HepG2 (cell line): Measurements from ENCODE around the gene CAPN3. TPM values are rescaled to one million over a fixed set of nuclear protein-coding genes. Genes with fewer than 3 reads are reported as not detected.

Source experiments
- ATAC-seq: fragments of 200-7000 bp; cut with Tn5 transposase; 3 replicates; pipeline ENCODE4 v1.9.1; 2020; ENCODE audit warnings: mild to moderate bottlenecking, moderate library complexity
- BruUV-seq: library from RNA; stranded (reverse); fragments of 400-500 nt; replicated peaks from 2 replicates; lab custom pipeline; 2021; lab: Mats Ljungman, UMichigan
- CTCF ChIA-PET: fragments of 300-600 bp; formaldehyde crosslinking; extraction: SDS; loops from one replicate; lab custom pipeline; 2021; ENCODE audit warnings: low total read pairs, inconsistent platforms, low intra/inter-chr PET ratio; lab: Yijun Ruan, JAX
- POLR2A ChIA-PET: fragments of 350-600 bp; sonication (Branson Sonifier 250); formaldehyde crosslinking; loops from one replicate; lab custom pipeline; 2020; ENCODE audit warnings: antibody characterized with exemption, inconsistent platforms; lab: Yijun Ruan, JAX
- DNase-seq: peaks from one replicate; pipeline ENCODE4 v3.0.0-alpha.2; 2015; ENCODE audit warnings: low spot score
- FAIRE-seq: peaks from 3 replicates; lab custom pipeline; 2011; peaks lifted over from hg19 to GRCh38; lab: Jason Lieb, UNC
- H2AFZ ChIP-seq: one replicate; pipeline ENCODE4 v1.6.1; 2011; ENCODE audit warnings: low read length, inconsistent platforms
- H3K27ac ChIP-seq: fragments of 300-600 bp; 3 replicates; pipeline ENCODE4 v1.8.0; 2011; ENCODE audit warnings: mixed run types, mild to moderate bottlenecking, mixed read lengths, low read length, inconsistent platforms; ENCODE audit not compliant: insufficient read depth; ENCODE audit errors: extremely low read length
- H3K27me3 ChIP-seq, 2 experiments: fragments of 200-600 bp in 1 of 2; 2 replicates in 1 of 2; 3 replicates in 1 of 2; pipeline versions ENCODE4 v1.6.0 to v1.8.0; 2011; ENCODE audit warnings: low read length in 2 of 2, mild to moderate bottlenecking in 2 of 2, moderate library complexity in 2 of 2, inconsistent platforms in 1 of 2; ENCODE audit not compliant: insufficient read depth in 2 of 2, control insufficient read depth in 1 of 2
- H3K36me3 ChIP-seq, 2 experiments: fragments of 200-600 bp in 1 of 2; replicated peaks in 1 of 2; 2 replicates in 1 of 2; 3 replicates in 1 of 2; pipeline versions ENCODE4 v1.5.1 to v1.8.0; 2011; ENCODE audit warnings: low read length in 2 of 2, inconsistent platforms in 1 of 2; ENCODE audit not compliant: insufficient read depth in 2 of 2, control insufficient read depth in 1 of 2
- H3K4me1 ChIP-seq: 2 replicates; pipeline ENCODE4 v1.5.1; 2012; ENCODE audit warnings: low read length, inconsistent platforms; ENCODE audit not compliant: insufficient read depth
- H3K4me2 ChIP-seq: 2 replicates; pipeline ENCODE4 v1.6.0; 2011; ENCODE audit warnings: low read depth, low read length, inconsistent platforms
- H3K4me3 ChIP-seq, 3 experiments: fragments of 200-600 bp in 1 of 3; sonication (generic), shearing (Covaris generic) in 1 of 3; replicated peaks in 1 of 3; 2 replicates each; pipeline ENCODE4 v1.5.1; 2011 to 2016; ENCODE audit warnings: low read length in 3 of 3, inconsistent platforms in 2 of 3, low read depth in 2 of 3, mild to moderate bottlenecking in 2 of 3, control low read depth in 1 of 3, mixed read lengths in 1 of 3; ENCODE audit not compliant: insufficient read depth in 1 of 3
- H3K79me2 ChIP-seq: one replicate; pipeline ENCODE4 v1.6.1; 2011; ENCODE audit warnings: low read length, inconsistent platforms; ENCODE audit not compliant: insufficient read depth
- H3K9ac ChIP-seq: 2 replicates; pipeline ENCODE4 v1.6.0; 2011; ENCODE audit warnings: mild to moderate bottlenecking, low read depth, low read length, inconsistent platforms; ENCODE audit not compliant: insufficient read depth
- H3K9me3 ChIP-seq: 2 replicates; pipeline ENCODE4 v1.5.1; 2012; ENCODE audit warnings: mild to moderate bottlenecking, low read length
- H4K20me1 ChIP-seq: 2 replicates; pipeline ENCODE4 v1.6.0; 2011; ENCODE audit warnings: inconsistent platforms, mild to moderate bottlenecking, low read length, moderate library complexity; ENCODE audit not compliant: insufficient read depth
- CBFB ChIP-seq: sonication (generic); formaldehyde crosslinking; IDR thresholded peaks from 2 replicates; pipeline ENCODE4 v1.4.0; 2020; ENCODE audit warnings: missing genetic modification reagents
- CCAR2 ChIP-seq: fragments of 200-400 bp; formaldehyde crosslinking; optimal IDR thresholded peaks from 2 replicates; pipeline ENCODE3; 2018; ENCODE audit warnings: low read depth, mild to moderate bottlenecking, low read length, moderate library complexity
- LRRFIP1 ChIP-seq: sonication (generic); formaldehyde crosslinking; conservative IDR thresholded peaks from 2 replicates; pipeline ENCODE4 v1.4.0; 2020; ENCODE audit warnings: missing genetic modification reagents
- MBNL3 ChIP-seq: fragments of 250-450 bp; sonication (Bioruptor Pico); conservative IDR thresholded peaks from 2 replicates; pipeline ENCODE4 v1.8.0; 2022; ENCODE audit warnings: mild to moderate bottlenecking, inconsistent platforms
- NRL ChIP-seq: sonication (generic); formaldehyde crosslinking; IDR thresholded peaks from 2 replicates; pipeline ENCODE4 v1.5.0; 2020; ENCODE audit warnings: missing genetic modification reagents, mild to moderate bottlenecking, moderate library complexity, borderline replicate concordance
- REPIN1 ChIP-seq: sonication (generic); formaldehyde crosslinking; IDR thresholded peaks from 2 replicates; pipeline ENCODE4 v1.8.0; 2022; ENCODE audit warnings: missing genetic modification reagents, low read depth, mild to moderate bottlenecking, borderline replicate concordance
- SRSF4 ChIP-seq: fragments of 200-400 bp; formaldehyde crosslinking; IDR thresholded peaks from one replicate; pipeline ENCODE4 v1.6.1; 2018; ENCODE audit warnings: mild to moderate bottlenecking, low read depth, low read length, moderate library complexity; ENCODE audit not compliant: poor library complexity, severe bottlenecking
- ZNF276 ChIP-seq: sonication (generic); formaldehyde crosslinking; IDR thresholded peaks from 2 replicates; pipeline ENCODE4 v1.4.0; 2020; ENCODE audit warnings: mild to moderate bottlenecking, low read depth, missing genetic modification reagents
- WGBS: methylation state at CpG from one replicate; pipeline ENCODE4 v1.1.6; 2017; ENCODE audit warnings: low lambda C conversion rate; 5-methylcytosine and 5-hydroxymethylcytosine counted together
- in situ Hi-C: cut with HindIII; loops from 2 replicates; pipeline ENCODE4 v1.10.0; 2017; ENCODE audit warnings: low pct_unique_long_range_greater_than_20kb; ENCODE audit not compliant: extremely low pct_ligation_motif_present
- intact Hi-C: fragments of 100-400 bp; cut with micrococcal nuclease; formaldehyde crosslinking; loops from one replicate; pipeline ENCODE4 v1.10.0; 2022; ENCODE audit not compliant: unreplicated experiment
- polyA plus RNA-seq, 8 experiments: library from polyadenylated mRNA; depleted of rRNA in 3 of 8; stranded (reverse) in 7 of 8; unstranded in 1 of 8; fragments of >200 nt; fragmentation: Illumina TruSeq in 4 of 8; extraction: Trizol in 4 of 8; gene quantifications; 2 replicates each; pipeline versions ENCODE4 v1.2.1 to v1.2.3, GENCODE V29; 2011 to 2016; ENCODE audit warnings: low read depth in 4 of 8, missing spikeins in 1 of 8, mixed read lengths in 1 of 8; ENCODE audit not compliant: insufficient read depth in 1 of 8
- total RNA-seq, 5 experiments: library from RNA; depleted of rRNA; stranded (reverse); fragments of >200 nt; fragmentation: Illumina TruSeq; extraction: Trizol; gene quantifications; 2 replicates each; pipeline ENCODE4 v1.2.3, GENCODE V29; 2016; ENCODE audit warnings: low read depth in 1 of 5

CAPN3 gene
- total and polyA plus RNA-seq, 2 of the 13 experiments (the other 11 are each of a cell fraction or from before 2014, with no cell fraction given) = 1.3 to 4.6 TPM

- intact Hi-C loops (no loop called here), in situ Hi-C loops (no loop called here)
- FAIRE-seq (no peak), ATAC-seq (no peak), DNase-seq (no peak)
- Histone ChIP-seq H3K27me3 (no peaks in the 10 kb centered on the region), H3K27ac (no peak overlapping the region), H3K4me1 (peaks cover 38% of the 10 kb centered on the region), H3K9me3 (no peaks in the 10 kb centered on the region), H3K79me2 (no peaks in the 10 kb centered on the region), H3K36me3 (peaks cover 0 to 16% of the 10 kb centered on the region in 2 experiments; a peak in 2 of 5 replicates), H3K4me3 (no peak overlapping the region), H3K9ac (no peak overlapping the region), H4K20me1 (no peaks in the 10 kb centered on the region), H2AFZ (no peak overlapping the region), H3K4me2 (no peak overlapping the region)
- ChIA-PET POLR2A (interaction anchor here (1.4 kb wide), 2 partner anchors 11 to 16 kb away, joined by 3 to 7 read pairs; no protein-coding TSS in a partner anchor), CTCF (no interaction called here)
- TF ChIP-seq REPIN1 (CRISPR knock-in tag) = no peak
- no peak for TF ChIP-seq CBFB
- WGBS = 90% methylated on average over 4 of the region's 4 CpGs
- no TSS peak for BruUV-seq
These were observed 48.9 kb downstream of the CAPN3 start for GRCh38 chr15:42408178-42408577.

- CTCF ChIA-PET = no interaction called here
- no peaks in the 10 kb centered on the region for H3K9me3 ChIP-seq
- no peak overlapping the region for H3K9ac ChIP-seq
- ATAC-seq (peak; percentile 37), FAIRE-seq (no peak), DNase-seq (no peak)
- TF ChIP-seq ZNF276 (CRISPR knock-in tag) (no peak), CCAR2 (no peak), SRSF4 (no peak), LRRFIP1 (CRISPR knock-in tag) (no peak), NRL (CRISPR knock-in tag) (no peak), MBNL3 (no peak)
- H3K36me3 ChIP-seq = peaks cover 0 to 16% of the 10 kb centered on the region in 2 experiments; a peak in 2 of 5 replicates
- no peaks in the 10 kb centered on the region for H3K79me2 ChIP-seq
- intact Hi-C loops = no loop called here
- H3K27me3 ChIP-seq = no peaks in the 10 kb centered on the region
- WGBS = 54% methylated on average over 5 of the region's 9 CpGs
- H3K27ac ChIP-seq = no peak overlapping the region
- in situ Hi-C loops = no loop called here
- peaks cover 35% of the 10 kb centered on the region for H3K4me1 ChIP-seq
- no peak overlapping the region for H3K4me3 ChIP-seq
- H2AFZ ChIP-seq = no peak overlapping the region
- POLR2A ChIA-PET = interaction anchor here (1.4 to 1.6 kb wide), 2 partner anchors 12 to 17 kb away, joined by 3 to 10 read pairs; no protein-coding TSS in a partner anchor
- no peak overlapping the region for H3K4me2 ChIP-seq
- H4K20me1 ChIP-seq = no peaks in the 10 kb centered on the region
- BruUV-seq = no TSS peak
These were observed 49.7 kb downstream of the CAPN3 start for GRCh38 chr15:42409011-42409410.
